ENCODE data around the gene LAGE3.

LAGE3 gene

DNA sequence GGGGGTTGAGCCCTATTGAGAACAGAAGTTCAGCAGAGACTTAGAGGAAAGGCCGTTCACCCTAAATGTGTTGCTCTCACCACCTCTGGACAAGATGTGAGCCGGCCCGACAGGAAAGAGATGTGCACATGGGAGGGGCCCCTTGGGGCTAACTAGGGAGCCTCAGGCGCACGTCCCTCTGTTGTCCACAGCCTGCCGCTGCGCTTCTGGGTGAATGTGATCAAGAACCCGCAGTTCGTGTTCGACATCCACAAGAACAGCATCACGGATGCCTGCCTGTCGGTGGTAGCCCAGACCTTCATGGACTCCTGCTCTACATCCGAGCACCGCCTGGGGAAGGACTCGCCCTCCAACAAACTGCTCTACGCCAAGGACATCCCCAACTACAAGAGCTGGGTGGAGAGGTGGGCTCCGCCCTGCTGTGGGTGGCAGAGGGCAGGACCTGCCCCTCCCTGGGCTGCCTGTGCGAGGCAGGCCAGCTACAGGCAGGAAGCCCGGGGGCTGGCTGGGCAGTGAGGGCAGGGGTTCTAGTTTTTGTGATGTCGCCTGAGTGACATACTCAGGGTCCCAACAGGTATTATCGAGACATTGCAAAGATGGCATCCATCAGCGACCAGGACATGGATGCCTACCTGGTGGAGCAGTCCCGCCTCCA, 8.0 kb downstream of the LAGE3 start:
- Histone ChIP-seq H3K36me3 (ENCODE audit: control insufficient read depth in 1 of 2, insufficient read depth in 2 of 2, low read length in 2 of 2) (peaks cover 0 to 50% of the 10 kb centered on the region in 2 donors), H3K27ac (ENCODE audit: low read length) (no peak overlapping the region), H3K4me3 (ENCODE audit: low read depth in 1 of 2, low read length in 2 of 2) (no peak overlapping the region), H3K9me3 (ENCODE audit: control insufficient read depth in 1 of 2, low read length in 2 of 2) (no peaks in the 10 kb centered on the region), H3K27me3 (ENCODE audit: low read depth, low read length) (no peaks in the 10 kb centered on the region), H3K4me1 (ENCODE audit: control insufficient read depth in 1 of 2, insufficient read depth in 2 of 2, low read length in 2 of 2) (no peaks in the 10 kb centered on the region)

DNA sequence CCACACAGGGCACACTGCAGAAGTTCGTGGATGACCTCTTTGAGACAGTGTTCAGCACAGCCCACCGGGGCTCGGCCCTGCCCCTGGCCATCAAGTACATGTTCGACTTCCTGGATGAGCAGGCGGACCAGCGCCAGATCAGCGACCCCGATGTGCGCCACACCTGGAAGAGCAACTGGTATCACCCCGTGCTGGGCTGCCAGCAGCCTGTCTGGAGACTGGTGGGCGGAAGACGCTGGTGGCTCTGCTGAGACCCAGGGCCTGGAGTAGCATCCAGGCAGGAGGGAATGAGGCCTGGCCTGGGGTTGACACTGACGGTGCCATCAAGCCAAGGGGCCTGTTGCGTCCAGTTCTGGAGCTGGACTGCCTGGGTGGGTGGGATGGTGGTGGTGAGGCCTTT, 8.6 kb downstream of the LAGE3 start:
- H3K27ac ChIP-seq (ENCODE audit: low read length): no peak overlapping the region
- no peaks in the 10 kb centered on the region for H3K27me3 ChIP-seq (ENCODE audit: low read depth, low read length)
- H3K4me1 ChIP-seq (ENCODE audit: control insufficient read depth in 1 of 2, insufficient read depth in 2 of 2, low read length in 2 of 2): no peaks in the 10 kb centered on the region
- H3K4me3 ChIP-seq (ENCODE audit: low read depth in 1 of 2, low read length in 2 of 2): no peak overlapping the region
- no peaks in the 10 kb centered on the region for H3K9me3 ChIP-seq (ENCODE audit: control insufficient read depth in 1 of 2, low read length in 2 of 2)
- H3K36me3 ChIP-seq (ENCODE audit: control insufficient read depth in 1 of 2, insufficient read depth in 2 of 2, low read length in 2 of 2): peaks cover 0 to 56% of the 10 kb centered on the region in 2 donors

DNA sequence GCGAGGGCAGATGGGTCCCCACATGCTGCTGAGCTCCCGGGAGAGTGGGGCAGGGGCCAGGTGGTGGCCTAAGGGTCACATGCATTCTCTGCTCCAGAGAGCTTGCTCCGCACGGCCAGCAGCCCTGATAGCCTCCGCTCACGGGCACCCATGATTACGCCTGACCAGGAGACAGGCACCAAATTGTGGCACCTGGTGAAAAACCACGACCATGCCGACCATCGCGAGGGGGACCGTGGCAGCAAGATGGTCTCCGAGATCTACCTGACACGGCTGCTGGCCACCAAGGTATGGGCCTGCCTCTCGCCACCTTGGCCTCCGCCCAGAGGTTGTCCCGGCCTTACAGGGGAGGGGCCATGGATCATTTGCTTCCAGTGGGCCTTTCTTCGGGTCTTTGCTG, 9.2 kb downstream of the LAGE3 start:
- no peaks in the 10 kb centered on the region for H3K4me1 ChIP-seq (ENCODE audit: control insufficient read depth in 1 of 2, insufficient read depth in 2 of 2, low read length in 2 of 2)
- peaks cover 0 to 61% of the 10 kb centered on the region in 2 donors for H3K36me3 ChIP-seq (ENCODE audit: control insufficient read depth in 1 of 2, insufficient read depth in 2 of 2, low read length in 2 of 2)
- H3K27me3 ChIP-seq (ENCODE audit: low read depth, low read length): no peaks in the 10 kb centered on the region
- no peak overlapping the region for H3K27ac ChIP-seq (ENCODE audit: low read length)
- H3K4me3 ChIP-seq (ENCODE audit: low read depth in 1 of 2, low read length in 2 of 2): no peak overlapping the region
- no peaks in the 10 kb centered on the region for H3K9me3 ChIP-seq (ENCODE audit: control insufficient read depth in 1 of 2, low read length in 2 of 2)

DNA sequence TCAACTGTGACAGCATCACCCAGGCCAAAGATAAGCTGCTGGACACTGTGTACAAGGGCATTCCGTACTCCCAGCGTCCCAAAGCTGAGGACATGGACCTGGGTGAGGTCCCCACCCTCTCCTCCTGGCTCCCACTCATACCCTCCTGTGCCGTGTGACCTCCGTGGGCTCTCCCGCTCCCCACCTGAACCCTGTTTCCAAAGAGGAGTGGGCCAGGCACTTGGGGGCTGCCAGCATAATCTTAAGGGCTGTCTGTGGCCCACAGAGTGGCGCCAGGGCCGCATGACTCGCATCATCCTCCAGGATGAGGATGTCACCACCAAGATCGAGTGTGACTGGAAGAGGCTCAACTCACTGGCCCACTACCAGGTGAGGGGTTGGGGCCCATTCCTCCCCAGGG, 10.0 kb downstream of the LAGE3 start:
- H3K36me3 ChIP-seq (ENCODE audit: control insufficient read depth in 1 of 2, insufficient read depth in 2 of 2, low read length in 2 of 2): peaks cover 0 to 61% of the 10 kb centered on the region in 2 donors
- no peak overlapping the region for H3K4me3 ChIP-seq (ENCODE audit: low read depth in 1 of 2, low read length in 2 of 2)

DNA sequence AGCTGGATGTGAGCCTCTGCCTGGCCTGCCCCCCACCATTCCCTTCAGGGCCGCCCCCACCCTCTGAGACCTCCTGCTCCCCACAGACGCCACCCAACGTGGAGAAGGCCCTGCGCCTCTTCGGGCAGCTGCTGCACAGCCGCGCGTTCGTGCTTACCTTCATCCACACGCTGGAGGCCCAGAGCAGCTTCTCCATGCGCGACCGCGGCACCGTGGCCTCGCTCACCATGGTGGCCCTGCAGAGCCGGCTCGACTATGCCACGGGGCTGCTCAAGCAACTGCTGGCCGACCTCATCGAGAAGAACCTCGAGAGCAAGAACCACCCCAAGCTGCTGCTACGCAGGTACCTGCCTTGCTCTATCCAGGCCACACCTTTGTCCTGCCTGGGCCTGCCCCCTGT, 10.9 kb downstream of the LAGE3 start:
- H3K27me3 ChIP-seq (ENCODE audit: low read depth, low read length): no peaks in the 10 kb centered on the region
- peaks cover 0 to 59% of the 10 kb centered on the region in 2 donors for H3K36me3 ChIP-seq (ENCODE audit: control insufficient read depth in 1 of 2, insufficient read depth in 2 of 2, low read length in 2 of 2)
- no peaks in the 10 kb centered on the region for H3K9me3 ChIP-seq (ENCODE audit: control insufficient read depth in 1 of 2, low read length in 2 of 2)
- no peak overlapping the region for H3K4me3 ChIP-seq (ENCODE audit: low read depth in 1 of 2, low read length in 2 of 2)
- no peak overlapping the region for H3K27ac ChIP-seq (ENCODE audit: low read length)
- no peaks in the 10 kb centered on the region for H3K4me1 ChIP-seq (ENCODE audit: control insufficient read depth in 1 of 2, insufficient read depth in 2 of 2, low read length in 2 of 2)

More for the DNA sequence above, 10.0 kb downstream of the LAGE3 start:
- Histone ChIP-seq H3K9me3 (ENCODE audit: control insufficient read depth in 1 of 2, low read length in 2 of 2) (no peaks in the 10 kb centered on the region), H3K27ac (ENCODE audit: low read length) (no peak overlapping the region), H3K27me3 (ENCODE audit: low read depth, low read length) (no peaks in the 10 kb centered on the region), H3K4me1 (ENCODE audit: control insufficient read depth in 1 of 2, insufficient read depth in 2 of 2, low read length in 2 of 2) (no peaks in the 10 kb centered on the region)

DNA sequence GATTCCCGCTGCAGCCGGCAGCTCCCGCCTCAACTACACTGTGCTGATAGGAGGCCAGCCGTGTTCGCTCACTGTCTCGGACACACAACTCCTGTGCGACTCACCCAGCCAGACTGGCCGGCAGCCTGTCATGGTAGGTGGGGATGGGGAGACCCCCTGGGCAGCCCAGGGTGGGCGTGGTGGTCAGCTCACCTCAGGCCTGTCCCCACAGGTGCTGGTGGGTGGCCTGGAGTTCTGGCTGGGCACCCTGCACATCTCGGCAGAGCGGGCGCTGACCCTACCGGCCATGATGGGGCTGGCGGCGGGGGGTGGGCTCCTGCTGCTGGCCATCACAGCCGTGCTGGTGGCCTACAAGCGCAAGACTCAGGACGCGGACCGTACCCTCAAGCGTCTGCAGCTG, 11.5 kb downstream of the LAGE3 start:
- Histone ChIP-seq H3K9me3 (ENCODE audit: control insufficient read depth in 1 of 2, low read length in 2 of 2) (no peaks in the 10 kb centered on the region), H3K36me3 (ENCODE audit: control insufficient read depth in 1 of 2, insufficient read depth in 2 of 2, low read length in 2 of 2) (peaks cover 3 to 58% of the 10 kb centered on the region in 2 donors), H3K4me3 (ENCODE audit: low read depth in 1 of 2, low read length in 2 of 2) (no peak overlapping the region), H3K27me3 (ENCODE audit: low read depth, low read length) (no peaks in the 10 kb centered on the region), H3K27ac (ENCODE audit: low read length) (no peak overlapping the region), H3K4me1 (ENCODE audit: control insufficient read depth in 1 of 2, insufficient read depth in 2 of 2, low read length in 2 of 2) (peaks cover 0 to 2% of the 10 kb centered on the region in 2 donors)

DNA sequence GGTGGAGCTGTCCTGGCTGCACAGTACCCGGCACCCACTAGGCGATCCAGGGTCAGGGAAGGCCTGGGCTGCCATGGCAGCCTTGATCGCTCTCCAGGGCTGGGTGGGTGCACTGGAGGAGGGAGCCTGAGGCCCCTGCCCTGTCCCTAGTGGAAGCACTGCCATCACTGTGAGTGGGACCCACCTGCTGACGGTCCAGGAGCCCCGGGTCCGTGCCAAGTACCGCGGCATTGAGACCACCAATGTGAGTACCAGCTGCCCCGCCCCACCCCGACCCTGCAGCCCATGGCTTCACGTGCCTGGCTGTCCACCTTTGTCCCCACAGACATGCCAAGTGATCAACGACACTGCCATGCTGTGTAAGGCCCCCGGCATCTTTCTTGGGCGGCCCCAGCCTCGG, 12.2 kb downstream of the LAGE3 start:
- Histone ChIP-seq H3K4me3 (ENCODE audit: low read depth in 1 of 2, low read length in 2 of 2) (no peak overlapping the region), H3K4me1 (ENCODE audit: control insufficient read depth in 1 of 2, insufficient read depth in 2 of 2, low read length in 2 of 2) (peaks cover 0 to 4% of the 10 kb centered on the region in 2 donors), H3K9me3 (ENCODE audit: control insufficient read depth in 1 of 2, low read length in 2 of 2) (no peaks in the 10 kb centered on the region), H3K27me3 (ENCODE audit: low read depth, low read length) (no peaks in the 10 kb centered on the region), H3K27ac (ENCODE audit: low read length) (no peak overlapping the region), H3K36me3 (ENCODE audit: control insufficient read depth in 1 of 2, insufficient read depth in 2 of 2, low read length in 2 of 2) (peaks cover 3 to 55% of the 10 kb centered on the region in 2 donors)

DNA sequence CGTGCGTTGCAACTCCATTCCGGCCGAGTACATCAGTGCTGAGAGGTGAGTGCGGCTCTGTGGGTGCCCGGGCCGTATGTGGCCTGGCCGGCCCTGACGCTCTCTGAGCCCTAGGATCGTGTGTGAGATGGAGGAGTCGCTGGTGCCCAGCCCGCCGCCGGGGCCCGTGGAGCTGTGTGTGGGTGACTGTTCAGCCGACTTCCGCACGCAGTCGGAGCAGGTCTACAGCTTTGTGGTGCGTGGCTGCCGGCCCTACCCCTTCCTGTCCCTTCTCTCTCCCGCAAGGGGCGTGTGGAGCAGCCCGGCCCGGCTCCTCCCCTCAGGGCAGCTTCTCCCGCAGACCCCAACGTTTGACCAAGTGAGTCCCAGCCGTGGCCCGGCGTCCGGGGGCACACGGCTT, 13.0 kb downstream of the LAGE3 start:
- Histone ChIP-seq H3K27ac (ENCODE audit: low read length) (no peak overlapping the region), H3K4me3 (ENCODE audit: low read depth in 1 of 2, low read length in 2 of 2) (no peak overlapping the region), H3K27me3 (ENCODE audit: low read depth, low read length) (no peaks in the 10 kb centered on the region), H3K4me1 (ENCODE audit: control insufficient read depth in 1 of 2, insufficient read depth in 2 of 2, low read length in 2 of 2) (peaks cover 0 to 4% of the 10 kb centered on the region in 2 donors), H3K9me3 (ENCODE audit: control insufficient read depth in 1 of 2, low read length in 2 of 2) (no peaks in the 10 kb centered on the region), H3K36me3 (ENCODE audit: control insufficient read depth in 1 of 2, insufficient read depth in 2 of 2, low read length in 2 of 2) (peaks cover 3 to 47% of the 10 kb centered on the region in 2 donors)

DNA sequence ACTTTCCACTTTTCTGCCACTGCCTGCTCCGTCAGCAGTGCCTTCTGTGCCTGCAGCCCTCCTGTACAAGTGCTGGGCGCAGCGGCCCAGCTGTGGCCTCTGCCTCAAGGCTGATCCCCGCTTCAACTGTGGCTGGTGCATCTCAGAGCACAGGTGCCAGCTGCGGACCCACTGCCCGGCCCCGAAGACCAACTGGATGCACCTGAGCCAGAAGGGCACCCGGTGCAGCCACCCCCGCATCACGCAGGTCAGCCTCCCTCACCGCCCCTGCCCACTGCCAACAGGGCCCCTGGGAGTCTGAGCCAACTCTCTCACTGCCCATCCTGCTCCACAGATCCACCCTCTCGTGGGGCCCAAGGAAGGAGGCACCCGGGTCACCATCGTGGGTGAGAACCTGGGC, 13.5 kb downstream of the LAGE3 start:
- Histone ChIP-seq H3K27ac (ENCODE audit: low read length) (no peak overlapping the region), H3K36me3 (ENCODE audit: control insufficient read depth in 1 of 2, insufficient read depth in 2 of 2, low read length in 2 of 2) (peaks cover 3 to 46% of the 10 kb centered on the region in 2 donors)

DNA sequence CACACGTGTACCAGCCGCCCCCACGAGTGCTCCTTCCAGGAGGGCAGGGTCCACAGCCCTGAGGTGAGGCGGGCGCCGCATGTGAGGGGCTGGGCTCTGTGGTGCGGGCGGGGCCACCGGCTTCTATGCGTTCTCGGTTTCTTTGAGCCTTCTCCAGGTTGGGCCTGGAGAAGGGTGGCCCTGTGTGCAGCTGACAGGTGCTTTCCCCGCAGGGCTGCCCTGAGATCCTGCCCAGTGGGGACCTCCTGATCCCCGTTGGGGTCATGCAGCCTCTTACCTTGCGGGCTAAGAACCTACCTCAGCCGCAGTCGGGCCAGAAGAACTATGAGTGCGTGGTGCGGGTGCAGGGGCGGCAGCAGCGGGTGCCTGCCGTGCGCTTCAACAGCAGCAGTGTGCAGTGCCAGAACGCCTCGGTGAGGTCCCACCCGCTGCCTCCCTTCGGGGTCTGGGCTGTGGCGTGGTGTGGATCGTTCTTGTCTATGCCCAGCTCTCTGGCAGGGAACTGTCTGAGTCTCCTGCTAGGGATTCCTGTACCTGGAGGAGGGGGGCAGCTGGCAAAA, 14.2 kb downstream of the LAGE3 start:
- Histone ChIP-seq H3K9me3 (ENCODE audit: control insufficient read depth in 1 of 2, low read length in 2 of 2) (no peaks in the 10 kb centered on the region), H3K4me1 (ENCODE audit: control insufficient read depth in 1 of 2, insufficient read depth in 2 of 2, low read length in 2 of 2) (peaks cover 0 to 7% of the 10 kb centered on the region in 2 donors), H3K4me3 (ENCODE audit: low read depth in 1 of 2, low read length in 2 of 2) (no peak overlapping the region), H3K27ac (ENCODE audit: low read length) (no peak overlapping the region), H3K36me3 (ENCODE audit: control insufficient read depth in 1 of 2, insufficient read depth in 2 of 2, low read length in 2 of 2) (peaks cover 3 to 39% of the 10 kb centered on the region in 2 donors), H3K27me3 (ENCODE audit: low read depth, low read length) (no peaks in the 10 kb centered on the region)

More for the DNA sequence above, 13.5 kb downstream of the LAGE3 start:
- Histone ChIP-seq H3K4me3 (ENCODE audit: low read depth in 1 of 2, low read length in 2 of 2) (no peak overlapping the region), H3K27me3 (ENCODE audit: low read depth, low read length) (no peaks in the 10 kb centered on the region), H3K9me3 (ENCODE audit: control insufficient read depth in 1 of 2, low read length in 2 of 2) (no peaks in the 10 kb centered on the region), H3K4me1 (ENCODE audit: control insufficient read depth in 1 of 2, insufficient read depth in 2 of 2, low read length in 2 of 2) (peaks cover 0 to 4% of the 10 kb centered on the region in 2 donors)

DNA sequence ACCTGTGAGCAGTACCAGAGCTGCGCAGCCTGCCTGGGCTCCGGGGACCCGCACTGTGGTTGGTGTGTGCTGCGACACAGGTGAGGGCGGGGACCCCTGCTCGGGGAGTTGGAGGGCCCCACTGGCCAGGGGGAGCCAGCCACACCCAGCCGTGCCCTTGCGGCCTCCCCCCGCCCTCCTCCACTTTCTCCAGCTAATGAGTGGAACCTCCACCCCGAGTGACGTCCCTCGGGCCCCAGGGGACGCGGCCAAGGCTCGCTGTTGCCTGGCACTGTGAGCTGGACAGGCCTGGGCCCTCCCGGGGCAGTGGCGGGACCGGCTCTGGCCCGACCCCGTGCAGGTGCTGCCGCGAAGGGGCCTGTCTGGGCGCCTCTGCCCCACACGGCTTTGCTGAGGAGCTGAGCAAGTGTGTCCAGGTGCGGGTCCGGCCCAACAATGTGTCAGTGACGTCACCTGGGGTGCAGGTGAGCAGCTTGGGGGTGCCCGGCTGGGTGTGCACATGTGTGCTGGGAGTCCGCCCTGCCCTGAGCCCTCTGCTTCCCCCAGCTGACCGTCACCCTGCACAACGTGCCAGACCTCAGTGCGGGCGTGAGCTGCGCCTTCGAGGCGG, 15.4 kb downstream of the LAGE3 start:
- Histone ChIP-seq H3K9me3 (ENCODE audit: control insufficient read depth in 1 of 2, low read length in 2 of 2) (no peaks in the 10 kb centered on the region), H3K4me1 (ENCODE audit: control insufficient read depth in 1 of 2, insufficient read depth in 2 of 2, low read length in 2 of 2) (peaks cover 0 to 11% of the 10 kb centered on the region in 2 donors), H3K27me3 (ENCODE audit: low read depth, low read length) (no peaks in the 10 kb centered on the region), H3K36me3 (ENCODE audit: control insufficient read depth in 1 of 2, insufficient read depth in 2 of 2, low read length in 2 of 2) (peaks cover 3 to 28% of the 10 kb centered on the region in 2 donors), H3K4me3 (ENCODE audit: low read depth in 1 of 2, low read length in 2 of 2) (no peak overlapping the region), H3K27ac (ENCODE audit: low read length) (no peak overlapping the region)
